ENCODE measurements around the gene NUP210L. TPM values are rescaled to one million over a fixed set of nuclear protein-coding genes. Genes with fewer than 3 reads are reported as not detected.

The NUP210L gene
- total RNA-seq, 2 donors from 2014 or later = 0.14 to 0.41 TPM

GRCh38 chr1:154182344-154183045, 27.6 kb upstream of the NUP210L start:
- H3K9me3 ChIP-seq = no peaks in the 10 kb centered on the region
- no peak for TF ChIP-seq CTCF (IDR thresholded peaks at IDR 0.05)

GRCh38 chr1:154181944-154182343, 27.1 kb upstream of the NUP210L start:
- peaks cover 42 to 53% of the 10 kb centered on the region in 2 donors for H3K4me1 ChIP-seq (ENCODE audit: control insufficient read depth in 1 of 2, low read depth in 2 of 2)
- no peak for DNase-seq (ENCODE audit: low spot score)
- no peaks in the 10 kb centered on the region for H3K9me3 ChIP-seq
- TF ChIP-seq CTCF (IDR thresholded peaks at IDR 0.05) = no peak
- peak overlapping the region; percentile 80 for H3K4me3 ChIP-seq
- H3K27me3 ChIP-seq (replicated peaks; ENCODE audit: insufficient read depth) = no peaks in the 10 kb centered on the region
- H3K27ac ChIP-seq = peak overlapping the region; percentile 65 to 79
- no peaks in the 10 kb centered on the region for H3K36me3 ChIP-seq
- no peak for ATAC-seq (ENCODE audit: insufficient number of reproducible peaks, low FRiP score, low read depth)

More at GRCh38 chr1:154182344-154183045, 27.6 kb upstream of the NUP210L start:
- ATAC-seq (ENCODE audit: insufficient number of reproducible peaks, low FRiP score, low read depth) (peak; percentile 25), DNase-seq (ENCODE audit: low spot score) (peak; percentile 36)
- H3K36me3 ChIP-seq = no peaks in the 10 kb centered on the region
- peak overlapping the region; percentile 65 to 79 for H3K27ac ChIP-seq
- H3K27me3 ChIP-seq (replicated peaks; ENCODE audit: insufficient read depth) = no peaks in the 10 kb centered on the region
- H3K4me3 ChIP-seq = peak overlapping the region; percentile 80
- H3K4me1 ChIP-seq (ENCODE audit: control insufficient read depth in 1 of 2, low read depth in 2 of 2) = peaks cover 37 to 48% of the 10 kb centered on the region in 2 donors

GRCh38 chr1:154179946-154180687, 25.2 kb upstream of the NUP210L start:
- no peak for ATAC-seq (ENCODE audit: insufficient number of reproducible peaks, low FRiP score, low read depth)
- Histone ChIP-seq H3K27me3 (replicated peaks; ENCODE audit: insufficient read depth) (no peaks in the 10 kb centered on the region), H3K4me1 (ENCODE audit: control insufficient read depth in 1 of 2, low read depth in 2 of 2) (peaks cover 48 to 56% of the 10 kb centered on the region in 2 donors), H3K9me3 (no peaks in the 10 kb centered on the region), H3K27ac (no peak overlapping the region), H3K4me3 (peak overlapping the region; percentile 5), H3K36me3 (no peaks in the 10 kb centered on the region)
- TF ChIP-seq CTCF (IDR thresholded peaks at IDR 0.05) = no peak
- DNase-seq (ENCODE audit: low spot score) = no peak

- no peak for ATAC-seq (ENCODE audit: insufficient number of reproducible peaks, low FRiP score, low read depth)
- Histone ChIP-seq H3K27me3 (replicated peaks; ENCODE audit: insufficient read depth) (no peaks in the 10 kb centered on the region), H3K27ac (no peak overlapping the region), H3K9me3 (no peaks in the 10 kb centered on the region), H3K36me3 (peaks cover 5% of the 10 kb centered on the region), H3K4me1 (ENCODE audit: control insufficient read depth in 1 of 2, low read depth in 2 of 2) (peaks cover 48 to 56% of the 10 kb centered on the region in 2 donors), H3K4me3 (no peak overlapping the region)
- no peak for TF ChIP-seq CTCF (IDR thresholded peaks at IDR 0.05)
- DNase-seq (ENCODE audit: low spot score) = no peak
Observed at GRCh38 chr1:154178911-154179811, 24.3 kb upstream of the NUP210L start.
